MM.1S (cell line): ENCODE data around the gene KIRREL3.

Source experiments
- DNase-seq: peaks from one replicate; pipeline ENCODE4 v3.0.0-alpha.2; 2015
- H2AFZ ChIP-seq: fragments of 300-600 bp; sonication (generic); 2 replicates; pipeline ENCODE4 v1.6.0; 2016; ENCODE audit warnings: antibody characterized with exemption, low read length
- H3F3A ChIP-seq: fragments of 300-600 bp; sonication (generic); 2 replicates; pipeline ENCODE4 v1.6.1; 2016; ENCODE audit warnings: mild to moderate bottlenecking, antibody characterized with exemption, low read length, moderate library complexity, mixed read lengths; ENCODE audit not compliant: insufficient read depth
- H3K27ac ChIP-seq: fragments of 300-600 bp; sonication (generic); 2 replicates; pipeline ENCODE4 v1.5.1; 2016; ENCODE audit warnings: mild to moderate bottlenecking, low read length
- H3K27me3 ChIP-seq: fragments of 300-600 bp; sonication (generic); replicated peaks from 2 replicates; pipeline ENCODE4 v1.6.0; 2016; ENCODE audit warnings: low read length; ENCODE audit not compliant: insufficient read depth
- H3K36me3 ChIP-seq: fragments of 300-600 bp; sonication (generic); replicated peaks from 2 replicates; pipeline ENCODE4 v1.6.1; 2016; ENCODE audit warnings: mild to moderate bottlenecking, low read length, mixed read lengths; ENCODE audit not compliant: insufficient read depth
- H3K4me1 ChIP-seq: fragments of 300-600 bp; sonication (generic); 2 replicates; pipeline ENCODE4 v1.6.1; 2016; ENCODE audit warnings: low read length, mixed read lengths
- H3K4me2 ChIP-seq: fragments of 300-600 bp; sonication (generic); 2 replicates; pipeline ENCODE4 v1.6.0; 2016; ENCODE audit warnings: low read depth, low read length
- H3K4me3 ChIP-seq: fragments of 300-600 bp; sonication (generic); 2 replicates; pipeline ENCODE4 v1.5.1; 2016; ENCODE audit warnings: low read length, mixed read lengths
- H3K79me2 ChIP-seq: fragments of 300-600 bp; sonication (generic); 2 replicates; pipeline ENCODE4 v1.6.1; 2016; ENCODE audit warnings: mixed run types, low read length, mixed read lengths
- H3K9ac ChIP-seq: fragments of 300-600 bp; sonication (generic); 2 replicates; pipeline ENCODE4 v1.6.1; 2016; ENCODE audit warnings: low read length, mixed read lengths
- H3K9me2 ChIP-seq: fragments of 300-600 bp; sonication (generic); replicated peaks from 2 replicates; pipeline ENCODE4 v1.6.1; 2016; ENCODE audit warnings: mild to moderate bottlenecking, low read length, mixed read lengths; ENCODE audit not compliant: insufficient read depth
- H3K9me3 ChIP-seq: fragments of 300-600 bp; sonication (generic); replicated peaks from 2 replicates; pipeline ENCODE4 v1.6.1; 2016; ENCODE audit warnings: mild to moderate bottlenecking, low read length, mixed read lengths; ENCODE audit not compliant: insufficient read depth
- H4K20me1 ChIP-seq: fragments of 300-600 bp; sonication (generic); 2 replicates; pipeline ENCODE4 v1.6.1; 2016; ENCODE audit warnings: mild to moderate bottlenecking, low read length, moderate library complexity, mixed read lengths; ENCODE audit not compliant: insufficient read depth
- CTCF ChIP-seq: fragments of 300-600 bp; sonication (generic); IDR thresholded peaks from 2 replicates; pipeline ENCODE4 v1.5.1; 2016; ENCODE audit warnings: antibody characterized with exemption, low read length, mixed read lengths
- EZH2 ChIP-seq: fragments of 300-600 bp; sonication (generic); optimal IDR thresholded peaks from 2 replicates; pipeline ENCODE3; 2017; ENCODE audit warnings: low read depth, mild to moderate bottlenecking, antibody characterized with exemption, low read length, mixed read lengths
- EZH2phosphoT487 ChIP-seq: fragments of 300-600 bp; sonication (generic); IDR thresholded peaks from 2 replicates; pipeline ENCODE4 v1.6.1; 2018; ENCODE audit warnings: antibody characterized with exemption, low read length

Gene KIRREL3

GRCh38 chr11:126547691-126548090 lies 452.9 kb downstream of the KIRREL3 start:
- no peak overlapping the region for H3K27ac ChIP-seq
- no peak overlapping the region for H3K4me3 ChIP-seq
- H3K9me3 ChIP-seq, result no peaks in the 10 kb centered on the region
- H3K4me2 ChIP-seq, result no peak overlapping the region
- H4K20me1 ChIP-seq, result no peaks in the 10 kb centered on the region
- no peaks in the 10 kb centered on the region for H3F3A ChIP-seq
- H3K4me1 ChIP-seq, result no peaks in the 10 kb centered on the region
- no peaks in the 10 kb centered on the region for H3K9me2 ChIP-seq
- H3K9ac ChIP-seq, result no peak overlapping the region
- no peak for TF ChIP-seq CTCF
- no peak for TF ChIP-seq EZH2
- no peak for TF ChIP-seq EZH2phosphoT487
- no peak overlapping the region for H2AFZ ChIP-seq
- H3K79me2 ChIP-seq, result no peaks in the 10 kb centered on the region
- no peaks in the 10 kb centered on the region for H3K36me3 ChIP-seq
- no peaks in the 10 kb centered on the region for H3K27me3 ChIP-seq
- no peak for DNase-seq

GRCh38 chr11:126547161-126547560 lies 453.4 kb downstream of the KIRREL3 start:
- no peak overlapping the region for H3K4me3 ChIP-seq
- H3K27me3 ChIP-seq, result no peaks in the 10 kb centered on the region
- no peak overlapping the region for H3K4me2 ChIP-seq
- no peak overlapping the region for H3K9ac ChIP-seq
- TF ChIP-seq EZH2phosphoT487 (no peak), CTCF (no peak), EZH2 (no peak)
- no peaks in the 10 kb centered on the region for H3K4me1 ChIP-seq
- no peaks in the 10 kb centered on the region for H3K9me3 ChIP-seq
- no peaks in the 10 kb centered on the region for H3K79me2 ChIP-seq
- DNase-seq, result no peak
- H2AFZ ChIP-seq, result no peak overlapping the region
- H4K20me1 ChIP-seq, result no peaks in the 10 kb centered on the region
- H3K27ac ChIP-seq, result no peak overlapping the region
- no peaks in the 10 kb centered on the region for H3K9me2 ChIP-seq
- H3K36me3 ChIP-seq, result no peaks in the 10 kb centered on the region
- no peaks in the 10 kb centered on the region for H3F3A ChIP-seq

- no peaks in the 10 kb centered on the region for H4K20me1 ChIP-seq
- H3K27ac ChIP-seq, result no peak overlapping the region
- no peaks in the 10 kb centered on the region for H3K9me2 ChIP-seq
- H3K4me3 ChIP-seq, result no peak overlapping the region
- H3K36me3 ChIP-seq, result no peaks in the 10 kb centered on the region
- no peak for DNase-seq
- H3K9ac ChIP-seq, result no peak overlapping the region
- no peak overlapping the region for H2AFZ ChIP-seq
- H3K79me2 ChIP-seq, result no peaks in the 10 kb centered on the region
- H3K4me2 ChIP-seq, result no peak overlapping the region
- no peaks in the 10 kb centered on the region for H3K4me1 ChIP-seq
- H3K9me3 ChIP-seq, result no peaks in the 10 kb centered on the region
- H3F3A ChIP-seq, result no peaks in the 10 kb centered on the region
- H3K27me3 ChIP-seq, result no peaks in the 10 kb centered on the region
- no peak for TF ChIP-seq EZH2
- TF ChIP-seq CTCF, result no peak
- no peak for TF ChIP-seq EZH2phosphoT487
These were observed 453.9 kb downstream of the KIRREL3 start for GRCh38 chr11:126546694-126547093.

- H3K27me3 ChIP-seq, result no peaks in the 10 kb centered on the region
- no peaks in the 10 kb centered on the region for H3K9me3 ChIP-seq
- H3K9ac ChIP-seq, result no peak overlapping the region
- H3K4me2 ChIP-seq, result no peak overlapping the region
- no peak for DNase-seq
- H4K20me1 ChIP-seq, result no peaks in the 10 kb centered on the region
- no peaks in the 10 kb centered on the region for H3K79me2 ChIP-seq
- H3K4me3 ChIP-seq, result no peak overlapping the region
- H3K4me1 ChIP-seq, result no peaks in the 10 kb centered on the region
- H3K36me3 ChIP-seq, result no peaks in the 10 kb centered on the region
- H3K27ac ChIP-seq, result no peak overlapping the region
- TF ChIP-seq EZH2phosphoT487, result no peak
- no peak for TF ChIP-seq CTCF
- no peak for TF ChIP-seq EZH2
- H3K9me2 ChIP-seq, result no peaks in the 10 kb centered on the region
- no peaks in the 10 kb centered on the region for H3F3A ChIP-seq
- no peak overlapping the region for H2AFZ ChIP-seq
These were observed 454.4 kb downstream of the KIRREL3 start for GRCh38 chr11:126546191-126546590.
